HG02870 (cell line): ENCODE data around the gene PTPRN.
"Not testable (repeated sequence)": the region's sequence is repeated elsewhere in the genome, so short reads cannot be mapped to it uniquely, and the experiment has no call there.

Experiments used
- ATAC-seq: cut with Tn5 transposase; IDR thresholded peaks from one replicate; pipeline ENCODE4 v1.9.1; 2021; ENCODE audit warnings: mild to moderate bottlenecking, moderate library complexity; ENCODE audit not compliant: unreplicated experiment

The PTPRN gene

DNA sequence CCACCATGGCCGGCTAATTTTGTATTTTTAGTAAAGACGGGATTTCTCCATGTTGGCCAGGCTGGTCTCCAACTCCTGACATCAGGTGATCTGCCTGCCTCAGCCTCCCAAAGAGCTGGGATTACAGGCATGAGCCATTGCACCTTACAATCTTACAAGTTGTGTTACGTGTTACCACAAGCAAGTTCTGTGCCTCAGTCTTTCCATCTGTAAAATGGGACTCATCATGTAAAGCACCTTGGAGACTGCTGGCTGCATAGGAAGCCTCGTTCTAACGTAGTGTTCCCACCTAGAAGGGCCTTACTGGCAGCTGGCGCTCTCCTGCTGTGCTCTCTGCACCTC lies 20.0 kb downstream of the PTPRN start:
- ATAC-seq = no peak

DNA sequence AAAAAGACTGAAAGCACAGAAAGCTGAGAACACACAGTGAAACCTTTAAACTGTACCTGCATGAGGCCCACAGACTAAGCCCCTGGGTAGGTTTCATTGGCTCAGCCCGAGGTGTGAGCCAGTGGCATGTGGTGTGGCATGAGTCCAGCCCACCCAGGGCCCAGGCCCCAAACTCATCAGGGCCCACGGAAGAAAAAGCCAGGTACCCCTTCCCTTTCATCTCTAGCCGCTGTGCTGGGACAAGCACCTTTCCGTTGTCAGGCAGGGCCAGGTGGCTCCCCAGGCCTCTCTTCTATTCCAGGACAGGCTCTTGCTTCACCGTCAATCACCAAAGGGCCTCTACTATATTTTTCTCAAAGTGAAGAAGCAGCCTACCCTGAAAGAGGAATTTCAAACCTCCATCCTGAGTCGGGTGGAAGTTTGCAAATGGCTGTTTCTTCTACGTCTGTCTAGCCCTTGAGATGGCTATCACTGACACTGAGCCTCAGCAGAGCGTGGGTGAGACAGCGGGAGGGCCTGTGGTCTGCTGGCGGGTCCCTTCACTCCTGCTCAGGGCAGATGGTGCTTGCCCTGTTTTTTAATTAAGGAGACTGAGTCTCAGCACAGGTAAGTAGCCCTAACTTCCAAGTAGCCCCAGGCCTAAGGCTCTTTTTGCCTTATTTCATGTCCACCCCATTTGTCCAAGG lies 21.5 kb downstream of the PTPRN start:
- no peak for ATAC-seq

DNA sequence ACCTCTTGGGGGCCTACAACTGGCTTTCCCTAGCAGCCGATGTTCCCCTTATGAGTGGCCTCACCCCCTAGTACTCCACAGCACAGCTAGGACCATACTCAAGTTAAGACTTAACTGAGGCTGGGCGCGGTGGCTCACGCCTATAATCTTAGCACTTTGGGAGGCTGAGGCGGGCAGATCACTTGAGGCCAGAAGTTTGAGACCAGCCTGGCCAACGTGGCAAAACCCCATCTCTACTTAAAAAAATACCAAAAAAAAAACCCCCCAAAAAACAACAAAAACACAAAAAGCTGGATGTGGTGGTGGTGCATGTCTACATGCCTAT lies 22.1 kb downstream of the PTPRN start:
- ATAC-seq = not testable (repeated sequence)

DNA sequence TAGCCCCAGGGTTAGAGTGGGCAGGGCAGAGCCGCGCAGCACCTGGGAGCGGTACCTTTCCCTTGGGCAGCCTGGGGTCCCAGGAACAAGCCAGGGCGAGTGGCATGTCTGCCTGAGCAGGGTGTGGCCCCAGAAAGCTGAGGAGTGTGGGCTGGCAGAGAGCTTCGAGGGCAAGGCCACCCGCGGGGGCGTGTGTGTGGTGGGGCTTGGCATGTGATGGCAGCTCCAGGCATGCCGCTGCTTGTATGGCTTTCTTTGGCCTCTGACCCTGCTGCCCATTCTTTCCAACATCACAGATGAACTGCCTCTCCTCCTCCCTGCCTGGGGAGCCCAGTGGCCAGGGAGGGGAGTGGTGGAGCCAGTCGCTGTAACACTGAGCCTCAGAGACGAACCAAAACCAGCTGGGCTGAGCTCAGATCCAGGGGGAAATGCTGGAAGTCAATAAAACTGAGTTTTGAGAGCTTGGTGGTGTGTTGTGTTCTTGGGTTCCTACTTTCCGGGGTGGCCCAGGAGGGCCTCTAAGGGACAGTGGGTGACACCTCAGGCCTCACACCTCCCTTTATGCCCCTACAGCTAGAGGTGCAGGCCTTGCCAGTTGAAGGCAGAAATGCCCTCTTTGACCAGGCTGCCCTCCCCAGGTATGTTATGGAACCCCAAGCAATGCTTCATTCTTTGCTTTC lies 22.6 kb downstream of the PTPRN start:
- ATAC-seq = no peak

DNA sequence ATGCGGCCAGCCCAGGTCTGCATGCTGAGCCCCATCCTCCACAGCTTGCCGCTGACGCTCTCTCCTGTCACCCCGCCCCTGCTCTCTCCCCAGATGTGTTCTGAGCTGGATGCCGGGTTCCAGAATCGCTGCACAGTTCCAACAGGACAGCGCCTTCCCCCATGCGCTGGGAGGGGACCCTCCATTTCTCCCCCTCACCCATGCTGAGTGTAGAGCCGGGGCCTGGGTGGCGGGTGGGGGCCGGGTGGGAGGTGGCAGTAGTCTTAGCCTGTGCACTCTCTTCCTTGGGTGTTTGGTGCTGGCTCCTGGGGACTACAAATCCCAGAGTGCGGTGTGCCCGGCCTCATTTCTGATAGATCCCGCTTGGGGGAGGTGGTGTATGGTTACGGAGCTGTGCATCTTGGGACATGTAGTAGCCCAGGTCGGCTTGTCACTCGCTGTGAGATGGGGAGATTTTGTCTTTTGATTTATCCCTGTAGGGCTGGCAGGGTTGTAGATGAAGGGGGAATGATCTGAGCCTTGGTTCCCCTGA lies 23.2 kb downstream of the PTPRN start:
- no peak for ATAC-seq

GRCh38 chr2:219285373-219285735 lies 23.8 kb downstream of the PTPRN start:
- no peak for ATAC-seq

- ATAC-seq = no peak
Observed at GRCh38 chr2:219284501-219285372, 24.5 kb downstream of the PTPRN start.

- ATAC-seq = no peak
Observed at GRCh38 chr2:219282943-219283581, 26.1 kb downstream of the PTPRN start.

DNA sequence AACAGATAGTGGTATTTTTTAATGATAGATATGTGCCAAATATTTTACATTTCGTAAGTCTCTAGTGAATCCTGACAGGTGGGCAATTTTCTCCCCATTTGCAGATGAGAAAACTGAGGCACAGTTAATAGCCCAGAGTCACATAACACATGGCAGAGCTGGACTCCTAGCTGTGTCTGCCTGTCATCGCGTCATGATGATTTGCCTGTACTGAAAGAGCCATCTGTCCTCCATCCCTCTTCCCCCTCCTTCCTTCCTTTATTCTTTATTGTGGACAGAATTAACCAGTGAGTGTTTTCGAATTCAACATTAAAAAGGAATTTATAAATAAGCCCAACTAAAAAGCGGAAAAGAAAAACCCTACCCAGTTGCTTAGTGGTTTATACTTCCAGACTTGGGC lies 26.8 kb downstream of the PTPRN start:
- ATAC-seq = no peak

GRCh38 chr2:219281588-219281987 lies 27.6 kb downstream of the PTPRN start:
- ATAC-seq = no peak

DNA sequence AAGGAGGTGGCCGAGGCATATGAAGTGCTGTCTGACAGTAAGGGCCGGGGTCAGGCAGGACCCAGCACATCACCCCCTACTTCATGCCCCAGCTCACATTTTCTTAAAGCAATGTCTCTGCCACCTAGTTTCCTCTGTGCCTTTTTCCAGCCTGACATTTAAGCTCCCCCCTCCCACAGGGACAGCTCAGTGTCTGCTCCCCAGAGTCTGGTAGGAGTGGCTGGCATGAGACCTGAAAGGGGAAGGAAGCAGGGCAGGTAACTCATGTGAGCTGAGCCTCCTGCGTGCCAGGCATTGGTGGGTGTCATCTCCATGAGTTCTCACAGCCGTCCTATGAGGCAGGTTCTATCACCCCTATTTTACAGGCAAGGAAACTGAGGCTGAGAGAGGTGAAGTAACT lies 28.6 kb downstream of the PTPRN start:
- ATAC-seq = no peak

- ATAC-seq = no peak
Observed at GRCh38 chr2:219279916-219280516, 29.2 kb downstream of the PTPRN start.

DNA sequence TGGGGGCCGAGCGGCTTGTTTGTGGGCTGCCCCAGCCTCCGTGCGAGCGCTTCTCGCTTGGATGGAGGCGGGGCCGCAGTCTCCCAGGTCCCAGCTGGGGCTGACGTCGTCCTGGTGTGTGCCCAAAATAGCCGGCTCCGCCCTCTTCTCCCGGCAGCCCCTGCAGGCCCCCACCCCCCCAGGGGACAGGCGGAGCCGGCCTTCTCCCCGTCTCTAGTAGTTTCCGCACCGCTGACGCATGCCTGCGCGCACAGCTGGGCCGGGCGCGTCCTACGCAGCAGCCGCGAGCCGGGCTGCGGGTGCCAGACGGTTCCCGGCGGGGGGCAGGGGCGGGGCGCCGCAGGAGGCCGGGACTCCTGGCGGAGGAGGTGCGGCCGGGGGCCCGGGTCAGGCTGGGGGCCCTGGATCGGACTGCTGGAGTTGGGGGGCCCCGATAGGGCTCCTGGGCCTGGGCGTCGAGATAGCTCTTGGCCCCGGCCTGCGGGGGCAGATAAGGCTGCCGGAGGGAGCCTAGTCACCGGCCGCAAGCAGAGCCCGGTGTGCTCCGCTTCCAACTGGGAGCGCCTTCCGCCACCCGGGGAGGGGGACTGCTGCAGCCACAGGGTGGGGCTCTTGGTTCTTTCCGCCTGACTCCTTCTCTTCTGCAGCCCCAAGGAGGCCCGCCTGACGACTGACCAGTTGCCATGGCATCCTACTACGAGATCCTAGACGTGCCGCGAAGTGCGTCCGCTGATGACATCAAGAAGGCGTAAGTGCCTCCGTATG lies 29.9 kb downstream of the PTPRN start, which contains the start of gene DNAJB2:
Gene DNAJB2 (plus strand): TSS at position 216 of the 765 bp plus-strand sequence. CDS start 468 bp downstream, at position 684.
- peak; percentile 86 for ATAC-seq

GRCh38 chr2:219278655-219279150 lies 30.5 kb downstream of the PTPRN start:
- ATAC-seq = no peak

DNA sequence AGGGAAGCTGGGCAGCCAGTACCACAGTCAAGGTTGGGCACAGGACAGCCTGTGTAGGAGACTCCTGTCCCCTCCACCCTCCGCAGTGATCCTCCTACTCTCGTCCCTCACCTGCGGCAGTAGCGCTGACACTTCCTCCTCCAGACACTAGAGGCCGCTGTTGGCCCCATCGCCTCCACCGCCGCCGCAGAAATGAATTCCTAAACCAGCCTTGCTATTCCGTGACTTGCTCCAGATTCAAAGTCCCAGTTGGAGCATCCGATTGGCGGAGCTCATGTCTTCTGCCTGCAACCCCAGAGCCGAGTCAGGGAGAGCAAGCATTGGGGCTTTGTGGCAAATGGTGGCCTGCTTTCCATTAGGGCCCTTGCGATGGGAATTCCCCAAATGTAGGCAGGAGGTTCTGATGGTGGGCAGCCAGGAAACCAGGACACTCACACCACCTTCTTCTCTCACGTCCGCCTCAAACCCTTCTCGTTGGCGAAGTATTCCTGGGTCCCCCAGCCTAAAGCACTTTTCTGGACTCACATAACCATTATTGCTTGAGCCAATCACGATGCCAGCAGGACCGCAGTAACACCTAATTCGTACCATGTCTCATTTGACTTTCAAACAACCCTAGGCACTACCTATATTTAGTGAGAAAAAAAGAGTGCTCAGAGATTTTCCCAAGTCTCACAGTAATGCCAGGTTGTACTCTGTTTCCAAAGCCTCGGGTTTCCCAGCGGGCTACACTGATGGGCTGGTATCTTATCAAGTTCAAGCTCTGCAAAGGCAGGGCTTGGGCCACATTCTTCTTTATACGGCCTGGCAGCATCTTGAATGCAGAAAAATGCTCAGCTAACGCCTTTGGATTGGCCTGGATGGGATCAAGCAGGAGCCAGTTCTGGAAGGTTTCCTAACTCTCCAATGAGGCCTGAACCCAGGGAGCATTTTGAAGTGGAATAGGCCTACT lies 31.2 kb downstream of the PTPRN start:
- ATAC-seq = peak; percentile 26

DNA sequence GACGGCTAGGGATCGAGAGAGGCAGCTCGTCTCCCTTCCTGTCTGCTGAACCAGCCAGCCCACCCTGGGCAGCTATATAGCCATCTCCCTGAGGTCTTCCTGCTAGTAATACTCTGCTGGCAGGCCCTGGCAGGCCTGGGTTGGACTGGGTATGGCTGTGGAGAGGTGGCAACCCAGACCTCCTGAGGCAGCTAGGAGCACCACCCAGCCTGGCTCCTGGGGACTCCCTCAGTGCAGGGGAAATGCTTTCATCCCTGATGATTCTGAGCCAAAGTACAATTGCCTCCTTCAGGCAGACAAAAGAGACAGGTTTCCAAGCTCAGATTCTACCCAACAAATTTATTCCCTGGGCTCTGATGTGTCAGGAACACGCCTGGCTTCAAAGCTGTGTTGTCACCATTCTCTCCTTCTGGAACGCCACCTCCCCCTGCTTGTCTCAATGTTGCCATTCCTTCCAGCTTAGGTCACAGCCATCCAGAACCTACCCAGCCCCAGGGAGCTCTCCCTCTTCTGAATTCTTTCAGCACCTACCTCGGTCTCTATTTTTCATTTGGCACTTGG lies 34.8 kb downstream of the PTPRN start:
- no peak for ATAC-seq

- no peak for ATAC-seq
Observed at GRCh38 chr2:219273937-219274336, 35.3 kb downstream of the PTPRN start.

DNA sequence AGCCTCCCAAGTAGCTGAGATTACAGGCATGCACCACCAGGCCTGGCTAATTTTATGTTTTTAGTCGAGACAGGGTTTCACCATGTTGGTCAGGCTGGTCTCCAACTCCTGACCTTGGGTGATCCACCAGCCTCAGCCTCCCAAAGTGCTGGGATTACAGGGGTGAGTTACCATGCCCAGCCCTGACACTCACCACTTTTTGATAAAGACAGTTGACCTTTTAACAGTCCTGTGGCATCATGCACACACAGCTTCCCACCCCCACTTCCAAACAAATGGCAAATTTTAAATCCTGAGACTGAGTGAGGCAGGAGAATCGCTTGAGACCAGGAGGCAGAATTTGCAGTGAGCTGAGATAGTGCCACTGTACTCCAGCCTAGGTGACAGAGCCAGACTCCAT lies 36.2 kb downstream of the PTPRN start:
- no peak for ATAC-seq
